DND-41 (cell line): ENCODE measurements around the gene PLCL1.

Source experiments
- EZH2 ChIP-seq: IDR thresholded peaks from 3 replicates; pipeline ENCODE4 v1.6.1; 2012; ENCODE audit warnings: borderline replicate concordance, low read depth, mild to moderate bottlenecking, moderate library complexity, low read length, inconsistent platforms; ENCODE audit not compliant: severe bottlenecking
- TF ChIP-seq, protein P1 (sequence below): IDR thresholded peaks from 2 replicates; pipeline ENCODE4 v1.5.1; 2012; ENCODE audit warnings: borderline replicate concordance, low read length, moderate library complexity, mild to moderate bottlenecking; ENCODE audit not compliant: poor library complexity, severe bottlenecking; ENCODE audit errors: extremely low read depth

GRCh38 chr2:198028955-198029354, 224.6 kb downstream of the PLCL1 start:
- no peak for TF ChIP-seq EZH2
- TF ChIP-seq, protein P1, sequence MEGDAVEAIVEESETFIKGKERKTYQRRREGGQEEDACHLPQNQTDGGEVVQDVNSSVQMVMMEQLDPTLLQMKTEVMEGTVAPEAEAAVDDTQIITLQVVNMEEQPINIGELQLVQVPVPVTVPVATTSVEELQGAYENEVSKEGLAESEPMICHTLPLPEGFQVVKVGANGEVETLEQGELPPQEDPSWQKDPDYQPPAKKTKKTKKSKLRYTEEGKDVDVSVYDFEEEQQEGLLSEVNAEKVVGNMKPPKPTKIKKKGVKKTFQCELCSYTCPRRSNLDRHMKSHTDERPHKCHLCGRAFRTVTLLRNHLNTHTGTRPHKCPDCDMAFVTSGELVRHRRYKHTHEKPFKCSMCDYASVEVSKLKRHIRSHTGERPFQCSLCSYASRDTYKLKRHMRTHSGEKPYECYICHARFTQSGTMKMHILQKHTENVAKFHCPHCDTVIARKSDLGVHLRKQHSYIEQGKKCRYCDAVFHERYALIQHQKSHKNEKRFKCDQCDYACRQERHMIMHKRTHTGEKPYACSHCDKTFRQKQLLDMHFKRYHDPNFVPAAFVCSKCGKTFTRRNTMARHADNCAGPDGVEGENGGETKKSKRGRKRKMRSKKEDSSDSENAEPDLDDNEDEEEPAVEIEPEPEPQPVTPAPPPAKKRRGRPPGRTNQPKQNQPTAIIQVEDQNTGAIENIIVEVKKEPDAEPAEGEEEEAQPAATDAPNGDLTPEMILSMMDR = no peak
